Smooth muscle cell (in vitro differentiated cells): ENCODE measurements around the gene CASP10. TPM values are rescaled to one million over a fixed set of nuclear protein-coding genes. Genes with fewer than 3 reads are reported as not detected.

ENCODE experiments used
- DNase-seq: peaks from one replicate; lab custom pipeline; 2025; ENCODE audit not compliant: unreplicated experiment; lab: John Stamatoyannopoulos, UW
- H2AFZ ChIP-seq: fragments of 200-600 bp; sonication (generic); 2 replicates; pipeline ENCODE4 v1.6.0; 2016; ENCODE audit warnings: antibody characterized with exemption, low read depth, mild to moderate bottlenecking
- H3F3A ChIP-seq: fragments of 200-600 bp; sonication (generic); 2 replicates; pipeline ENCODE4 v1.6.0; 2017; ENCODE audit warnings: antibody characterized with exemption, low read depth
- H3K27ac ChIP-seq: fragments of 200-600 bp; sonication (generic); 2 replicates; pipeline ENCODE4 v1.5.1; 2016; ENCODE audit warnings: low read depth, mild to moderate bottlenecking
- H3K27me3 ChIP-seq: fragments of 200-600 bp; sonication (generic); 2 replicates; pipeline ENCODE4 v1.6.1; 2016; ENCODE audit warnings: low read depth, mild to moderate bottlenecking
- H3K36me3 ChIP-seq: fragments of 200-600 bp; sonication (generic); 2 replicates; pipeline ENCODE4 v1.5.1; 2016; ENCODE audit warnings: low read depth
- H3K4me1 ChIP-seq: fragments of 200-600 bp; sonication (generic); 2 replicates; pipeline ENCODE4 v1.5.1; 2016; ENCODE audit warnings: low read depth
- H3K4me2 ChIP-seq: fragments of 200-600 bp; sonication (generic); 2 replicates; pipeline ENCODE4 v1.6.0; 2016; ENCODE audit warnings: mild to moderate bottlenecking
- H3K4me3 ChIP-seq: fragments of 200-600 bp; sonication (generic); 2 replicates; pipeline ENCODE4 v1.5.1; 2016; ENCODE audit warnings: mild to moderate bottlenecking
- H3K79me2 ChIP-seq: fragments of 200-600 bp; sonication (generic); 2 replicates; pipeline ENCODE4 v1.6.0; 2016; ENCODE audit warnings: low read depth, mild to moderate bottlenecking
- H3K9ac ChIP-seq: fragments of 200-600 bp; sonication (generic); 2 replicates; pipeline ENCODE4 v1.6.0; 2016; ENCODE audit warnings: low read depth
- H3K9me3 ChIP-seq: fragments of 200-600 bp; sonication (generic); replicated peaks from 2 replicates; pipeline ENCODE4 v1.5.1; 2016; ENCODE audit warnings: low read depth
- H4K20me1 ChIP-seq: fragments of 200-600 bp; sonication (generic); 2 replicates; pipeline ENCODE4 v1.6.0; 2016; ENCODE audit warnings: low read depth
- WGBS: methylation state at CpG from one replicate; pipeline ENCODE4 v1.1.7; 2016; ENCODE audit warnings: low lambda C conversion rate; 5-methylcytosine and 5-hydroxymethylcytosine counted together
- polyA plus RNA-seq: library from polyadenylated mRNA; unstranded; fragments of >200 nt; fragmentation: Nextera tagmentation; extraction: Ambion mirVana; gene quantifications from 2 replicates; pipeline ENCODE4 v1.2.1, GENCODE V29; 2016
- total RNA-seq: library from RNA; depleted of rRNA; stranded (reverse); fragments of >200 nt; gene quantifications from 2 replicates; pipeline ENCODE4 v1.2.3, GENCODE V29; 2014
- TF ChIP-seq, protein P1 (sequence below): fragments of 200-600 bp; sonication (generic); IDR thresholded peaks from 2 replicates; pipeline ENCODE4 v1.5.1; 2017; ENCODE audit warnings: borderline replicate concordance, mild to moderate bottlenecking, antibody characterized with exemption; ENCODE audit not compliant: insufficient read depth, poor library complexity, severe bottlenecking

Gene CASP10
- total and polyA plus RNA-seq, 2 experiments from 2014 or later = 0.36 to 1.1 TPM

DNA sequence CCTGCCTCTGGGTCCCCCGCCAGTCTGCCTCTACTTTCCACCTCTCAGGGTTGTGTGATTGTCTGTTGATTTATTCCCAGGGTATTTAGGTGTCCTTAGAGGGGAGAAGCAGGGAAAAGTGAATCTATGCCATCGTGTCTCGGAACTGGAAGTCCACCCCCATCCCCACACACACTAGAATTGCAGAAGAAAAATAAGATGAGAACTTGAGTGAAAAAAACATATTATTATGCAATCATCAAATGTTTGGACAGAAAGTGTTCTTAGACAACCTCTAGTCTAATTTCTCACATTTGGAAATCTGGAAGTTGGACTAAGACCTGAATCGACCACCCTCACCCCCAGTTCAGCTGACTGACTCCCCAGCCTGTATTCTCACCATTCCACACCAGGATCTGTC is 63.3 kb downstream of the CASP10 start:
- no peaks in the 10 kb centered on the region for H3K27me3 ChIP-seq
- no peak overlapping the region for H3K4me2 ChIP-seq
- H3K79me2 ChIP-seq = no peaks in the 10 kb centered on the region
- H3K36me3 ChIP-seq = no peaks in the 10 kb centered on the region
- WGBS = 88% methylated on average over 4 of the region's 4 CpGs
- no peak overlapping the region for H3K9ac ChIP-seq
- no peaks in the 10 kb centered on the region for H4K20me1 ChIP-seq
- TF ChIP-seq, protein P1, sequence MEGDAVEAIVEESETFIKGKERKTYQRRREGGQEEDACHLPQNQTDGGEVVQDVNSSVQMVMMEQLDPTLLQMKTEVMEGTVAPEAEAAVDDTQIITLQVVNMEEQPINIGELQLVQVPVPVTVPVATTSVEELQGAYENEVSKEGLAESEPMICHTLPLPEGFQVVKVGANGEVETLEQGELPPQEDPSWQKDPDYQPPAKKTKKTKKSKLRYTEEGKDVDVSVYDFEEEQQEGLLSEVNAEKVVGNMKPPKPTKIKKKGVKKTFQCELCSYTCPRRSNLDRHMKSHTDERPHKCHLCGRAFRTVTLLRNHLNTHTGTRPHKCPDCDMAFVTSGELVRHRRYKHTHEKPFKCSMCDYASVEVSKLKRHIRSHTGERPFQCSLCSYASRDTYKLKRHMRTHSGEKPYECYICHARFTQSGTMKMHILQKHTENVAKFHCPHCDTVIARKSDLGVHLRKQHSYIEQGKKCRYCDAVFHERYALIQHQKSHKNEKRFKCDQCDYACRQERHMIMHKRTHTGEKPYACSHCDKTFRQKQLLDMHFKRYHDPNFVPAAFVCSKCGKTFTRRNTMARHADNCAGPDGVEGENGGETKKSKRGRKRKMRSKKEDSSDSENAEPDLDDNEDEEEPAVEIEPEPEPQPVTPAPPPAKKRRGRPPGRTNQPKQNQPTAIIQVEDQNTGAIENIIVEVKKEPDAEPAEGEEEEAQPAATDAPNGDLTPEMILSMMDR = no peak
- H2AFZ ChIP-seq = no peak overlapping the region
- no peak for DNase-seq
- H3K4me1 ChIP-seq = no peaks in the 10 kb centered on the region
- H3K9me3 ChIP-seq = no peaks in the 10 kb centered on the region
- H3K27ac ChIP-seq = no peak overlapping the region
- no peaks in the 10 kb centered on the region for H3F3A ChIP-seq
- H3K4me3 ChIP-seq = no peak overlapping the region

GRCh38 chr2:201248288-201248844 is 65.4 kb downstream of the CASP10 start:
- TF ChIP-seq, protein P1 = no peak

GRCh38 chr2:201249889-201250288 is 66.9 kb downstream of the CASP10 start:
- DNase-seq = no peak
- TF ChIP-seq, protein P1 = no peak
- Histone ChIP-seq H4K20me1 (no peaks in the 10 kb centered on the region), H3K9ac (no peak overlapping the region), H3K79me2 (no peaks in the 10 kb centered on the region), H3F3A (no peaks in the 10 kb centered on the region), H2AFZ (no peak overlapping the region), H3K27me3 (no peaks in the 10 kb centered on the region), H3K4me1 (no peaks in the 10 kb centered on the region), H3K9me3 (no peaks in the 10 kb centered on the region), H3K4me2 (no peak overlapping the region), H3K27ac (no peak overlapping the region), H3K4me3 (no peak overlapping the region), H3K36me3 (no peaks in the 10 kb centered on the region)
- 92% methylated on average over 2 of the region's 2 CpGs for WGBS

More at GRCh38 chr2:201248288-201248844, 65.4 kb downstream of the CASP10 start:
- Histone ChIP-seq H3K4me2 (no peak overlapping the region), H3K27me3 (no peaks in the 10 kb centered on the region), H3K36me3 (no peaks in the 10 kb centered on the region), H4K20me1 (no peaks in the 10 kb centered on the region), H3K79me2 (no peaks in the 10 kb centered on the region), H2AFZ (no peak overlapping the region), H3K27ac (no peak overlapping the region), H3K9me3 (no peaks in the 10 kb centered on the region), H3F3A (no peaks in the 10 kb centered on the region), H3K4me3 (no peak overlapping the region), H3K9ac (no peak overlapping the region), H3K4me1 (no peaks in the 10 kb centered on the region)
- WGBS = 97% methylated on average over 6 of the region's 6 CpGs
- DNase-seq = no peak

DNA sequence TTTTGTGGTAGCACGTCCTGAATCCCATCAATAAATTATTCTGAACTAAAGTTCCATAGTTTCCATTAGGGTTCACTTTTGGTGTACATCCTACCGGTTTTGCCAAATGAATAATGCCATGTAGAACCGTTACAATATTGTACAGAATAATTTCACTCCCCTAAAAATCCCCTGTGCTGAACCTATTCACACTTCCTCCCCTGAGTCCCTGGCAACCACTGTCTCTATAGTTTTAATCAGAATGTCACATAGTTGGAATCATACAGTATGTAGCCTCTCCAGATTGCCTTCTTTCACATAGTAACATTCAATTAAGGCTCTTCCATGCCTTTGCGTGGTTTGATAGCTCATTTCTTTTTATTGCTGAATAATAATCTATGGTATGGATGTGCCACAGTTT is 67.8 kb downstream of the CASP10 start:
- Histone ChIP-seq H3F3A (no peaks in the 10 kb centered on the region), H3K79me2 (no peaks in the 10 kb centered on the region), H3K27ac (no peak overlapping the region), H4K20me1 (no peaks in the 10 kb centered on the region), H3K4me3 (no peak overlapping the region), H3K4me1 (no peaks in the 10 kb centered on the region), H3K36me3 (no peaks in the 10 kb centered on the region), H3K9ac (no peak overlapping the region), H3K4me2 (no peak overlapping the region), H3K9me3 (no peaks in the 10 kb centered on the region), H2AFZ (no peak overlapping the region), H3K27me3 (no peaks in the 10 kb centered on the region)
- no peak for DNase-seq
- 91% methylated on average over 4 of the region's 4 CpGs for WGBS
- TF ChIP-seq, protein P1 = no peak
